Osteocyte (in vitro differentiated cells): ENCODE results near the gene MB21D2. TPM values are rescaled to one million over a fixed set of nuclear protein-coding genes. Genes with fewer than 3 reads are reported as not detected.
A peak's percentile ranks its signal among the peaks of the same experiment; 100 is the strongest.

Source experiments
- DNase-seq: peaks from one replicate; pipeline ENCODE4 v3.0.0; 2021; ENCODE audit warnings: mixed read lengths; ENCODE audit not compliant: unreplicated experiment; ENCODE audit errors: extremely low spot score
- H3K27ac Mint-ChIP-seq: one replicate; pipeline ENCODE4 v1.8.0; 2021; ENCODE audit warnings: mild to moderate bottlenecking, mixed read lengths; ENCODE audit not compliant: unreplicated experiment
- H3K27me3 Mint-ChIP-seq: one replicate; pipeline ENCODE4 v1.8.0; 2021; ENCODE audit warnings: mixed read lengths; ENCODE audit not compliant: unreplicated experiment
- H3K36me3 Mint-ChIP-seq: one replicate; pipeline ENCODE4 v1.8.0; 2021; ENCODE audit warnings: mixed read lengths; ENCODE audit not compliant: unreplicated experiment
- H3K4me1 Mint-ChIP-seq: one replicate; pipeline ENCODE4 v1.8.0; 2021; ENCODE audit warnings: mixed read lengths; ENCODE audit not compliant: unreplicated experiment
- H3K4me3 Mint-ChIP-seq: one replicate; pipeline ENCODE4 v1.8.0; 2021; ENCODE audit warnings: mild to moderate bottlenecking, moderate library complexity, mixed read lengths; ENCODE audit not compliant: unreplicated experiment
- H3K9me3 Mint-ChIP-seq: one replicate; pipeline ENCODE4 v1.8.0; 2021; ENCODE audit warnings: mixed read lengths; ENCODE audit not compliant: unreplicated experiment
- total RNA-seq: library from RNA; stranded (reverse); gene quantifications from 2 replicates; pipeline ENCODE4 v1.2.1, GENCODE V29; 2021
- TF ChIP-seq, protein P1 (sequence below): fragments of 200-600 bp; sonication (generic); IDR thresholded peaks from 2 replicates; pipeline ENCODE4 v1.5.0; 2021; ENCODE audit warnings: antibody characterized with exemption, mild to moderate bottlenecking, moderate library complexity

Gene MB21D2
- total RNA-seq, 1 donor from 2014 or later: 5.5 TPM

DNA sequence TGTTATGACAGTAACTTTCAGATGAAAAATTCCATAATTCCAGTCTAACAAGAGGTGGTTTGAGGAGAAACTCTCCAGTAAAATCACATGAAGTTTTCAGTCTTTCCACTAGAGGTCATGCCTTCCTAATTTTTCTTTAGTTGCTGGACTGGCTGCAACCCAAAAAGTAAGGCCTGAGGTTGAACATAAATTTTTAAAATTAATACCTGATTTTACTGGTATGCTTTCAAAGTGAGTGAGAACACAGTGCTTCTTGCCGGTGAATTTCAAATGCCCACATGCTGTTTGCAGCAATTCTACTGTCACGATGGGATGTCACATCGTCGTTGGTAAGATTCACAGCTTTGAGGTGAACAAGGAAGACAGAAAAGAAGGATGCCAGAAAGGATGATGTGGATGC is 101.3 kb downstream of the MB21D2 start:
- no peak overlapping the region for H3K27ac Mint-ChIP-seq
- no peaks in the 10 kb centered on the region for H3K36me3 Mint-ChIP-seq
- TF ChIP-seq, protein P1, sequence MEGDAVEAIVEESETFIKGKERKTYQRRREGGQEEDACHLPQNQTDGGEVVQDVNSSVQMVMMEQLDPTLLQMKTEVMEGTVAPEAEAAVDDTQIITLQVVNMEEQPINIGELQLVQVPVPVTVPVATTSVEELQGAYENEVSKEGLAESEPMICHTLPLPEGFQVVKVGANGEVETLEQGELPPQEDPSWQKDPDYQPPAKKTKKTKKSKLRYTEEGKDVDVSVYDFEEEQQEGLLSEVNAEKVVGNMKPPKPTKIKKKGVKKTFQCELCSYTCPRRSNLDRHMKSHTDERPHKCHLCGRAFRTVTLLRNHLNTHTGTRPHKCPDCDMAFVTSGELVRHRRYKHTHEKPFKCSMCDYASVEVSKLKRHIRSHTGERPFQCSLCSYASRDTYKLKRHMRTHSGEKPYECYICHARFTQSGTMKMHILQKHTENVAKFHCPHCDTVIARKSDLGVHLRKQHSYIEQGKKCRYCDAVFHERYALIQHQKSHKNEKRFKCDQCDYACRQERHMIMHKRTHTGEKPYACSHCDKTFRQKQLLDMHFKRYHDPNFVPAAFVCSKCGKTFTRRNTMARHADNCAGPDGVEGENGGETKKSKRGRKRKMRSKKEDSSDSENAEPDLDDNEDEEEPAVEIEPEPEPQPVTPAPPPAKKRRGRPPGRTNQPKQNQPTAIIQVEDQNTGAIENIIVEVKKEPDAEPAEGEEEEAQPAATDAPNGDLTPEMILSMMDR: peak; percentile 79
- peaks cover 28% of the 10 kb centered on the region for H3K4me1 Mint-ChIP-seq
- H3K9me3 Mint-ChIP-seq: no peaks in the 10 kb centered on the region
- no peaks in the 10 kb centered on the region for H3K27me3 Mint-ChIP-seq
- no peak overlapping the region for H3K4me3 Mint-ChIP-seq
- DNase-seq: no peak

DNA sequence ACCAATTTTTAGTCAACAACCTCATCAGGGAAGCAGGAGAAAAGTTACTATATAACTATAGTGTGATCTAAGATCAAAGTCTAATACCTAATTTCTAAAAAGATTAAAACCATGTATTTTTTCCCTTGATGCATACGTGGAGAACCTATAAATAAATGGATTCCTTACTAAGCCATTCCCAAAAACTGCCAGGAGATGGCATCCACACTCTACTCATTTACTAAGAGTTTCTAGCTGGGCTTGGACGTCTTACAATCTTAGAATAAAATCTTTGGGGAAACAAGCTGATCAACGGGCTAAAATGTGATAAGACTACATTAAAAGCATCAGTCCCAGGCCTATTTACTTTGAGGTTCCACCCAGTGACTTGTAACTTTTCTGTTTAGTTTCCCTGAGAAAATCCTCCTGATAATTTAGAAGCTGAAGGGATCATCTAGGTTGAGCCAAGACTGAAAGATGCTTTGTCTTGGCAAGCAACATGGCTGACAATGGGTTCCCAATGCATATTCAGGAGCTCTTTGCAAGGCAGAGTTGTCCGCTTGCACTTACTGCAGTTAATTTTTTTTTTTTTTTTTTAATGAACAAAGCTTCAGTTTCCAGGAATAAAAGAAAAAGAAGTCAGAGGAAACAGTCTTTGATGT is 104.8 kb downstream of the MB21D2 start:
- Mint-ChIP-seq H3K4me3 (no peak overlapping the region), H3K36me3 (no peaks in the 10 kb centered on the region), H3K9me3 (no peaks in the 10 kb centered on the region), H3K4me1 (peaks cover 10% of the 10 kb centered on the region), H3K27ac (no peak overlapping the region), H3K27me3 (no peaks in the 10 kb centered on the region)
- TF ChIP-seq, protein P1: peak; percentile 79
- no peak for DNase-seq

DNA sequence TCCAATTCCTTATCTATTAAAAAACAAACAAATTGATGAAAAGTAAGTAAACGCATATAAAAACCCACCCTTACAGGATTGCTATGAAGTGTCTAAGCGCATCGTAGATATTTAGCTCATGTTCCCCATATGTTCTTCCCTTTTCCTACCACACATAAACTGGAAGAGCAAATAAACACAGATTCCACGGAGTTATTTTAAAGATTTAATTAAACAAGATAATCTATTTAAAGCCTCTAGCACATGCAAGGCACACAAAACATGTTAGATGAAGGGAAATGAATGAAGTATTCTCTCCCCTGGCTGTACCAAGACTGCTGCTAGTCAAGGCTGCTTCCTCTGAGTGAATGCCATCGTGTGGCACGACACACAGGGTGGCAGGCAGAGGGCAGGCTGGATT is 111.9 kb downstream of the MB21D2 start:
- H3K4me1 Mint-ChIP-seq: no peaks in the 10 kb centered on the region

DNA sequence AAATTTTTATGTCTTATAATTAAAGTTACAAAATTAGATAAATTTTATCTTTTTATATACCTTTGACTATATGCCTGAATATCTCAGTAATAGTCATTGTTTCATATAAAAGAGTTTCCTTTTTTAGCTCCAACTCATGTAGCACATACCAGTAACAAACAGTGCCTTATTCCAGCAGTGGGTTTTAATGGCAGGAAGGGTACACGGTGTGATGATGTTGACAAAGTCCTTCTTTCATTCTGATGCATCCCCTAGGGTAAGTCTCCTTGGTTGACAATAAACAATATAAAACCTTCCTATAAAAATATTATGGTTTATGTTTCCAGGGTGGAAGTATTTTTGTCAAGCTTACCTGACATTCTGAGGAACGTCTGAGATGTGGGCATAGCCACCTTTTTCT is 113.2 kb downstream of the MB21D2 start:
- Mint-ChIP-seq H3K27ac (no peak overlapping the region), H3K4me1 (no peaks in the 10 kb centered on the region), H3K9me3 (no peaks in the 10 kb centered on the region), H3K36me3 (peaks cover 3% of the 10 kb centered on the region), H3K27me3 (no peaks in the 10 kb centered on the region), H3K4me3 (no peak overlapping the region)
- no peak for DNase-seq
- TF ChIP-seq, protein P1: no peak

More for the DNA sequence above, 111.9 kb downstream of the MB21D2 start:
- H3K4me3 Mint-ChIP-seq: no peak overlapping the region
- TF ChIP-seq, protein P1: no peak
- no peak for DNase-seq
- H3K9me3 Mint-ChIP-seq: no peaks in the 10 kb centered on the region
- no peak overlapping the region for H3K27ac Mint-ChIP-seq
- H3K27me3 Mint-ChIP-seq: no peaks in the 10 kb centered on the region
- H3K36me3 Mint-ChIP-seq: peaks cover 3% of the 10 kb centered on the region

DNA sequence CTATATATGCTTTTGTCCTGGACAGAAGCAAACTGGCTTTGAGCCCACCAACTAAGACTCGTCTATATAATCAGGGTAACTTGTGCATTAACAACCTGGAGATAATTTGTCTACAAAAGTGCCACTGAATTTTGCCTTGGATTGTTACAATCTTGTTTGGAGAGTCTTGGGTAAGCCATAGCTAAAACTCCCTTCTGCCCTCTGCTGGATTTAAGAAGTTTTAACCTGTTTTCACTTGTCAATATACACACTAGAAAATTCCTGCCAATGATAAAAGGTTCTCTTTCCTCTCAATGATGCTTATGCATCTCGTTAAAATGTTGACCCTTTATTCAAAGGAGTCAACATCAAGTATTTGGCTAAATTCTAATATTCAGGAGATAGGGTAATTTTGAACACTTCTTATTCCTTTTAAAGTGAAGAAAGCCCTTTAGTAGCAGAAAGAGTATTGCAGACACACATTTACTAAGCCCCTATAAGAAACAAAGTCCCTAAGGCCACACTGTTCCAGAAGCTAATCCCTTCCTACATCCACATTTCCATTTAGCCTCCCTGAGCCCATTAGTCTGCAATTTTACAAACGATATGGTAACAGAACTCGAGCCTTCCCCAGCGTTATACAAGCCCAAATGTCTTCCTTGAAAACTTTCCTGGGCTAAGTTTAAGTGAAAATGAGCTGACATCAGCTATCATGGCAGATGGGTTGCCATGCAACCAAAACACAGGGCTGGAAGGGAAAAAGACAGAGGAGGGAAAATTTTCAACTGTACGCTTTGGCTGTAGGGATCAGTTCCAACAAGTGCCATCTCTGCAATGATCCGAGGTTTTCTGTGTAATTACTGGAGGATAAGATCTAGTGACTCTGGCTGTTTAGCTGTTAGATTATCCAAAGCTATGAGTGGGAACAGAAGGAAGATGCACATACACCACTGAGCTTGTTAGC is 114.4 kb downstream of the MB21D2 start:
- Mint-ChIP-seq H3K36me3 (peaks cover 7% of the 10 kb centered on the region), H3K27ac (no peak overlapping the region), H3K9me3 (no peaks in the 10 kb centered on the region), H3K27me3 (no peaks in the 10 kb centered on the region), H3K4me1 (no peaks in the 10 kb centered on the region), H3K4me3 (no peak overlapping the region)
- TF ChIP-seq, protein P1: peak; percentile 66
- DNase-seq: no peak
